ENCODE measurements around the gene TEKT4.
"Not testable (repeated sequence)": the region's sequence is repeated elsewhere in the genome, so short reads cannot be mapped to it uniquely, and the experiment has no call there.

TEKT4 gene

DNA sequence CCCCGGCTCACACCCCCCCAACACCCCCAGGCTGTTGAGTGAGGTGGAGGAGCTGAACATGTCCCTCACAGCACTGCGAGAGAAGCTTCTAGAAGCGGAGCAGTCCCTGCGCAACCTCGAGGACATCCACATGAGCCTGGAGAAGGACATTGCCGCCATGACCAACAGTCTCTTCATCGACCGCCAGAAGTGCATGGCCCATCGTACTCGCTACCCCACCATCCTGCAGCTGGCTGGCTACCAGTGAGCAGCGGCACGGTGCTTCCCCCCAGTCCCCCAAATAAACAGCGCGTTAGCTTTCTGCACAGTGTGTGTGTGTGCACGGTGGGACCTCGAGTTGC lies 5.3 kb downstream of the TEKT4 start:
- no peak for DNase-seq

GRCh38 chr2:94877129-94877528 lies 5.9 kb downstream of the TEKT4 start:
- DNase-seq: no peak

DNA sequence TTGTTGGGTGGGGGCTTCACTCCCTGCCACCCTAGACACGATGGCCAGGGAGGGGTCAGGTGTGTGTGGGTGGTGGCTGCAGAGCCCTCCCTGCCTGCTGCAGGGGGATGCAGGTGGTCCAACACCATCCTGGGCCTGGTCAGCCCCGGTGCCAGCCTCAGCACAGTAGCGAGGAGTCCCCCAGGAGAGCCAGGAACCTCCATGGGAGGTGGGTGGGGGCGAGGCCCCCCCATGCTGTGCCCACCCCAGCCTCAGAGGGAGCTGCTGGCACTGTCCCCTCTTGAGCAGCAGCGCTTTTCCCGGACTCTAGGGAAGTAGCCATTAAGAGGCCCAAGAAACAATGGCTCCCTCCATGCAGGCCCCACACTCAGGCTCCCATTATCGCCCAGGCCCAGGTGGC lies 7.3 kb downstream of the TEKT4 start:
- not testable (repeated sequence) for DNase-seq

- DNase-seq: no peak
These were observed 8.2 kb downstream of the TEKT4 start for GRCh38 chr2:94879314-94879981.

DNA sequence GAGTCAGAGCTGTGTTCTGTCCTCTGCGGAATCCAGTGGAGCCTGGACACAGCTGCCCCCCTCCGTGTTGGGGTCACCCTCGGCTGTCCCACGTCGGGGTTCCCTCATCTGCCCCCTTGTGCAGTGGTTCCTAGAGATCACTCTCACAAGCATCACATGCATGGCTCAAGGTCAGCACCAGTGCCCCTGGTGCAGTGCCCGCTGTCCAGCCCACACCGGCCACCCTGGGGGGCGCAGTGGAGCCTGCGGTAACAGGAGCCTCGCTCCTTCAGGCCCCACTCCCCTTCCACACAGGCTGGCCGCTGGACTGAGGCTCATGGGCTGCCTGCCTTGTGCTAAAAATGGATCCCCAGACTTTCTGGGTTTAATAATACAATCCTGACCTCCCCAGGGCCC lies 8.8 kb downstream of the TEKT4 start:
- DNase-seq: no peak

GRCh38 chr2:94880507-94880906 lies 9.3 kb downstream of the TEKT4 start:
- DNase-seq: no peak

GRCh38 chr2:94881070-94881469 lies 9.8 kb downstream of the TEKT4 start:
- no peak for DNase-seq

DNA sequence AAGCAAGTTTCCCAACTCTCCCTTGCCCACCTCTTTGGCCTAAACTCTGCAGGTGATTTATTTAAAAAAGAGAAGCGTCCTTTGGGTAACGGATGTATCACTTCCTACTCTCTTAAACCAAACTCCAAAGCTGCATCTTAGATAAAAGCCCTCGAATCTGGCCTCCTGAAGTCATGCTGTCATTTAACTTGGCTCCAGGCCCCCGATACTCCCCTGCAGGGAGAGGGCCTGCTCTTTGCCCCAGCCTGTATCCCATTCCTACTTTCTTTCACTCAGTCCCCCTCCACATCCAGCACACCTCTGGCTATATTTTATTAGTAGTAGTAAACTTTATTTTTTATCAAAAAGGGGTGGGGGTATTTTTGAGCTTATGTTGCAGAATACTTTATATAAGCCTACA lies 19.0 kb downstream of the TEKT4 start:
- no peak for DNase-seq

- not testable (repeated sequence) for DNase-seq
These were observed 24.0 kb downstream of the TEKT4 start for GRCh38 chr2:94895273-94895672.

DNA sequence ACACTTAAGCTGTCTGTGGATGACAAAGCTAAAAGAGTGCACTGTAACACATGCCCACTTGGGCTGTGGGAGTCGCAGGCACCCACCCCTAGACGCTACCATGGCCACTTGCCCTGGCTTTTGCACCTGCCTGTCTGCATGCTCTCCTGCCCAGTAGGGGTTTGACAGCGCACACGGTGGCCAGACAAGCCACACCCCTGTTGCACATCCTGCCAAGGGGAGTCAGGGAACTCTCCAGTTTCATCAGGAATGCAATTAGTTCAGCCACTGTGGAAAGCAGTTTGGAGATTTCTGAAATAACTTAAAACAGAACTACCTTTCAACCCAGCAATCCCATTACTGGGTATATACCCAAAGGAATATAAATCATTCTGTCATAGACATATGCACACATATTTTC lies 35.7 kb downstream of the TEKT4 start:
- DNase-seq: not testable (repeated sequence)

- no peak for DNase-seq
These were observed 52.0 kb downstream of the TEKT4 start for GRCh38 chr2:94923196-94923595.

DNA sequence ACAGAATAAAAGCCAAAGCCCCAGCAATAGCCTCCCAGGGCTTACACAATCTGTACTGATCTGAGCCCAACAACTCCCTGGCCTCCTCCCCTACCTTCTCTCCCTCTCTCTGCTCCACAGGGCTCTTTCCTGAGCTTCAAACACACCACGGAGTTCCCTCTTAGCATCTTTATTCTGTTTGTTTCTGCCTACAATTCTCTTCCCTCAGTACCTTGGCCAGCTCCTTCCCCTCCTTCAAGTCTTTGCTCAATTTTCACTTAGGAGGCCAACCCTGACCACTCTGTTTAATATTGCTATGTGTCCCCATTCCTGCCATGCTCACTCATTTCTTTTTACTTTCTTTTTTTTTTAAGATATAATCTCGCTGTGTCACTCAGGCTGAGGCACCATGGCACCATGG lies 53.8 kb downstream of the TEKT4 start:
- DNase-seq: not testable (repeated sequence)

Measured in GOT3 (cell line).